GM19468 (cell line): Measurements from ENCODE around the gene PROX2.
A peak's percentile ranks its signal among the peaks of the same experiment; 100 is the strongest.

ENCODE experiments used
- ATAC-seq: cut with Tn5 transposase; IDR thresholded peaks from one replicate; pipeline ENCODE4 v1.9.1; 2021; ENCODE audit warnings: mild to moderate bottlenecking, moderate library complexity, moderate number of reproducible peaks; ENCODE audit not compliant: unreplicated experiment; ENCODE audit errors: extremely low read depth

The PROX2 gene

DNA sequence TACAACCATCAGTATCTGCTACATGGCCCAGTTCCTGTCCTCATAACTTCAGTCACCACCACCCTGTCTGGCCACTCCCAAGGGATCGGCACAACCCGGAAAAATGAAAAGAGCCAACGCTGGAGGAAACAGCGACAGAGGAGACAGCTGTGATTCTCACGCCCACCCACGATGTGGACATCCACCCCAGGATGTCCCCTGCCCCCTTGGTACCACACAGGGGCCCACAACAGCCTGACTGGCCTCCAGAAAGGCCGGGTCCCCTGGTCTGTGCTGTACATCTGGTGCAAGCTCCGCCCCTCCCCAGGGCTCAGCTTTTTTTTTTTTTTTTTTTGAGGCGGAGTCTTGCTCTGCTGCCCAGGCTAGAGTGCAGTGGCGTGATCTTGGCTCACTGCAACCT lies 34.6 kb upstream of the PROX2 start:
- ATAC-seq: no peak

DNA sequence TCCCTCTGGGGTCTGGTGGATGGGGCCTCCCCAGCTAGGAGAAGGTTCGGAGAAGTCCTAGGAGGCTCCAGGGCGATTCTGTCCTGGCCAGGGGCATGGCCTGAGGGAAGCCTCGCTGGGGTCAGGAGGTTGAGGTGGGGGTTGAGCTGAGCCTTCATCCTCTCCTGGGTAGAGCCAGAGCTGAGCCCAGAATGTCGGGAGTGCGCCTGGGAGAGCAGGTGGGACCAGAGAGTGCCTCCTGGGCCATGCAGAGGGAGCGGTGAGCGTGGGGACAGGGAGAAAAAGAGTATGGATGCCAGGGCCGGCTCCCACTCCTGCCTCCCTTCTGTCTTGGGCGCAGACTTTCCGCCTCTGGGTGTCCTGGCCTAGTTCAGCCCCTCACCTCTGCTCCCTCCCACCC lies 34.0 kb upstream of the PROX2 start:
- ATAC-seq: no peak

DNA sequence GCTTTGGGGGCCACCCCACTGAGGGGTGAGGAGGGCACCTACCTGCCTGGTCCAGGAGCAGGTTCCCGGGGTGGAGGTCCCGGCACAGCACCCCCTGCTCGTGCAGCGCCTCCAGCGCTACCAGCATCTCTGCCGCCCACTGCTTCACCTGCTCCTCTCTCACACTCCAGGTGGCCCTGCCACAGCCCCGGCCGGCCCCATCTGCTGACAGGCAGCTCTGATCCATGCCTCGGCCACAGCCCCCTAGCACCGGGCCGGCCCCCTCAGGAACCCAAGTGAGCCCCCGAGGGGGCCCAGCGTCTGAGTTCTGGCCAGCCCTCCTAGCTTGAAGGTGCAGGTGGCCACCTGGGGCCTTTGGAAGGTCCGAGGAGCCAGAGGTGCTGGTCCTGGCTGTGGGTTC lies 33.6 kb upstream of the PROX2 start:
- no peak for ATAC-seq

DNA sequence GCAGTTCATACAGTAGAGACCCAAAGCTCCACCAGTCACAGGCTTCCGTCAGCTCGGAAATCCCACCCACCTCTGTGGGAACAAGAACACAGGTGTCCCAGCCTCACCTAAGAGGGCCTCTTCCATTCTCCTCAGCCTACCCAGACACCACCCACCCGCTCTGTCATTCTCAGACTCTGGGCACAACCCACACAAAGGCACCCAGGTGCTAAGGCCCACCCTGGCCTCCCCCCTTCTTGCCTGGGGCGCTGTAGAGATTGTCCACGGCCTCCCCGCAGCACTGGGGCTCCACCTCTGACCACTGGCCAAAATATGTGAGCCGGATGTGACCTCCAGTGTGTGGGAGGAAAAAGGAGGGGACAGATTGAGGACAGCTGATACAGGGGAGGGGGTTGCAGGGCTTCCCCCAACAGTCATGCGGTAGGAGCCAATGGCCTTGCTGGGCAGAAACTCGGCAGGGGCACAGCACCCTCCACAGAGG lies 33.0 kb upstream of the PROX2 start:
- no peak for ATAC-seq

DNA sequence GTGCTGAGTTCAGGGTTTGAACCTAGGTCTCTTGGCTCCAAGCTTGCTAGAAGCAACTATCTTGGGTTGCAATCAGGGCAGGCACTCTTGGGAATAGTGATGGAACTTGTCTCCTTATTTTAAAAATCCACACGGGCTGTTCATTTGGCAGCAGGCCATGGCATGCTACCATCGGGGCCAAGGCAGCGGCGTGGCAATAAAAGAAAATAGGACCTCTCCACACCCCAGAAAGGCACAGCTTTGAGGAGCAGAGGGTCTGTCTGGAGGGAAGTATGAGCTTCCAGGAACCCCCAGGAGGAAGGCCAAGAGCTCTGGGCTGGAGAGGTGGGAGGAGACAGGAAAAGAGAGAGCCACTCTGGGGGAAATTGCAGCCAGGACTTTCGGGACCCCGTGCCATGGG lies 31.8 kb upstream of the PROX2 start:
- no peak for ATAC-seq

DNA sequence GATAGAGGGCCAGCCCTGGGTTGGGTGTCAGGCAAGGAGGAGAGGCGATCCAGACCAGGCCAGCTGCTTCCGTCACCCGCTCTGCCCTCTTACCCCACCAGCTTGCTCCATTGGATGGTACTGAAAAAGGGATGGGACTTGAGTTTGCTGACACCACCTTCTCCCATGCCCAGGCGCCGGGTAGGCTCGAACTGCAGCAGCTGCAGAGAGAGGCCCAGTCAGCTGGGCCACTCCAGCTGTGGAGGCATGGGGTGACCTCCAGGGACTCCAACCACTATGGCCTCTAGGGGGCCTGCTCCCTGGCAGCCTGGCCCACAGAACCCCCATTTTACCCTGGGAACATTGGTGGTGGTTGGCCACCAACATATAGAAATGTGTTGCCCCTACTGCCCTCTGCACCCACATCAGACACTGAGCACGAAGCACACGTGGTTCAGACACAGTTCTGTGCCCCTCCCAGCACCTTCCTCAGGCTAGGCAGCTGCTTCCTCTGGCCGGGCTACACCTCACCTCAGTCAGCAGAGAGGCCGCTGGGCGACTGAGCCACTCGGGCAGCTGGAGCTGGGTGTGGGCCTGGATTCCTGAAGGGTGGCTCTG lies 31.1 kb upstream of the PROX2 start:
- no peak for ATAC-seq

DNA sequence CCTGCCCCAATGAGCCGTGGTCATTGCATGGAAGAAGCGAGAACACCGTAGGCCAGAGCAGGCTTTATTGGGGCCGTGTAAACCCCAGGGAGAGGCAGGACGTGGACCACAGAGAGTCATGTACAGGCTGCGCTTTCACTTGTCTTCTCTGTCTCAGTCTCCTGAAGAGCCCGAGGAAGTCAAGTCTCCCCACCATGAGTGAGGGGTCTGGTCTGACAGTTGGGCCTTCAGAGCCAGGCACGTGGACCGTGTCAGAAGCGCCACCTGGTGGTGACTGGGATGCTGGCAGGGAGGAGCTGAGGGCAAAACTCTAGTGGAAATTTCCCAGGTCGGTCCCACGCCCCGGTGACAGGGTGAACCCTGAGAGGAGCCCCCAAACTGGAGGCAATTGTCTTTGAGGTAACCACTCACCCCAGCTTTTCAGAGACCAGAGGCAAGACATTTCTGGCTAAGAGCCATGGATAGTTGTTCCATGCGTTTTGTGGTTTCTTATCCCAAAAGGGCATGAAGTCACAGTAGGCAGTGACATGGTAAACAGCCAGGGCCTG lies 29.7 kb upstream of the PROX2 start:
- ATAC-seq: no peak

DNA sequence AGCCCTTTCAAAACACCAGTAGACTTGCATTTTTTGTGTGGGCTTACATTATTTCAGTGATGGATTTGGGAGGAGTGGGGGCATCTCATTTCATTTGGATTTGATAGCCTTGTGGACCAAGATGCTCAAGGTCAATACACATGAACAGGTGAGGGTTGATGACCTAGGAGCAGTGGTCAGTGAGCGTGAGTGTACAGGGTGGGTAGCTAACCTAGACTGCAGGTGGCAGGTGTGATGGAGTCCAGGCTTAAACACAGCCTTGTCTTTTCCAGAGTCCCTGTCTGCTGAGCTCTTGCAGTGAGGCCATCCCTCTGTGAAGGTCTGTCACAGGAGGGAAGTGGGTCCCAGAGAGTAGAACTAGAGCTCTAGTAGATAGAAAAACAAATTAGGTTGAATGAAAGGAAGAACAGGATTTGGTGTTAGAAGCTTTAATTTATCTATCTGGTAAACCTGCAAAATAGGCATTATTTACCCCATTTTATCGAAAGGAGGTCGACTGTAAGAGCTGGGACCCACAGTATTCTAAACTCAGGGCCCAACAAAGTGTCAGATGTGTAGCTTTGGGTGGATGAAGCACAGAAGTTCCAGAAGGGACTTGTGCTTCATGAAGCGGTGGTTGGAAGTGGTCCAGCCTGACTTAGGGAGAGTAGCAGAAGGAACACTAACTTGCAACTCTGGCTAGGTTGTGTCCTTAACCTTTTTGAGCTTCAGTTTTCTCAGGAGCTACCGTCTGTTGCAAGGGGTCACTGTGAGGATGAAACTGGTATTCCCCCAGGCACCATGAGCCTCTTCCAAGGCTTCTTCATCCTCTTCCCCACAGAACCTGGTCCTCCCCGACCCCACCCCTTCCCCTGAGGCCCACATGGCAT lies 28.9 kb upstream of the PROX2 start:
- no peak for ATAC-seq

DNA sequence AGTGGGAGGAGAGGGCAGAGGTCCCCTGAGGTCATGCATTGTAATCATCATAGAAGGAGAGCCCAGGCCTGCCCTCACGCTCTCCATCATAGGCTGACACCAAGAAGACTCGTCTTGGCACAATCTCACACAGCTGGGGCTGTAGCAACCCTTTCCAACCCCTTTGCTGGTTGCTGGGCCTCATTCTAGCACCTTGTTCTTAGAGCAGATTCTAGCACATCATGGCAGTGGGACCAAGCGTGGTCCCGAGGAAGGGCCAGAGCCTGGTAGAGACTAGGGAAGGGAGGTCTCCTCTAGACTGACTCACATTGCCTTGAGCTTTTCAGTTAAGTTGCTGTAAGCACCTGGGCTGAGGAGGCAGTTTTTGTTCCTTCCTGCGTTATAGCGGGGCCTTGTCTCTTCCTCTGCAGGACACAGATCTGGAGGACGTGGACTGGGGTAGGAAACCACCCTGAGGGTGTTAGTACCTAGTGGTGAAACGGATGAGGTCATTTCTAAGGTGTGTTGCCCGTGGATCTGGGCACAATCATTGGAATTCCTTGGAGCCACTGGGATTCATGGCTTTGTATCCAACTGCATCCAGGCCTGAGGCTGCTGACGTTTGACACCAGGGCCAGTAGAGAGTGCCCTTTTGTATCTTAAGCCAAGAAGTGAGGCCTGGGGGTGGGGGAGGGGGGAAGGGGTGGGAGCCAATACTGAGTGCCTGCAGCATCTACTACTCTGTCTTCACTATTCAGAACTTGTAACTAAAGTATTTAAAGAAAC lies 27.2 kb upstream of the PROX2 start:
- ATAC-seq: no peak

DNA sequence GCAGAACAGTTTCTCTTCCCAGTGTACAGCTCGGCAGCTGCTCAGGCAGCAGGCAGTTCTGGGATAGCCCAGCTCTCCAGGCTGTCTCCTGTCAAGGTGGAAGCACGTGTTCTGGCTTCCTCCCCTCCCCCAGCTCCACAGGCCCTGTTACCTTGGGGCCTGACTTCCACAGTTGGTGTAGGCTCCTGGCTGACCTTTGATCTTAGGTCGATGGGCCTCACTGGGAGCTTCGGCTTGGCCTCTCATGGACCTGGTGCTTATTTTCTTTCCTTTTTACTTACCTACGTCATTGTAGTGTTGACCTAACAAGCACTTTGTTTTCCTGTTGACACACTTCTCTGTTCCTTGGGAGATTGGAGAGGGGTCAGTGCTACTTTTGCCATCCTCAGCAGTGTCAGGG lies 22.7 kb upstream of the PROX2 start:
- ATAC-seq: no peak

DNA sequence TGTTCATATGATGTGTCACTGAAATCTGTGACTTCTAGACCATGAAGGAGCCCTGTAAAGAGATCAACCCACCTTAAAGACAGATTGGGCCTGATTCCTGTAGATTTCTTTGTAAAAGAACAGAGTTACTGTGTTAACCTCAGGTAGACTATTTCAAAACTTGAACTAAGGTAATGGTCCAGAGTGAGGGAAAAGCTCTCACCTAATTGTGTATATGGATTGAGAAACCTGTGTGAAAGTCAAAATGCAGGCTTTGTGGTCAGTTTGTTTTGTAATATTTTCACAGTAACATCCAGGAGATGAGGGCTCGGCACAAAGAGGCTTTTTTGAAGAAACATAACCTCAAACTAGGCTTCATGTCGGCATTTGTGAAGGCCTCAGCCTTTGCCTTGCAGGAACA lies 22.1 kb upstream of the PROX2 start:
- ATAC-seq: no peak

DNA sequence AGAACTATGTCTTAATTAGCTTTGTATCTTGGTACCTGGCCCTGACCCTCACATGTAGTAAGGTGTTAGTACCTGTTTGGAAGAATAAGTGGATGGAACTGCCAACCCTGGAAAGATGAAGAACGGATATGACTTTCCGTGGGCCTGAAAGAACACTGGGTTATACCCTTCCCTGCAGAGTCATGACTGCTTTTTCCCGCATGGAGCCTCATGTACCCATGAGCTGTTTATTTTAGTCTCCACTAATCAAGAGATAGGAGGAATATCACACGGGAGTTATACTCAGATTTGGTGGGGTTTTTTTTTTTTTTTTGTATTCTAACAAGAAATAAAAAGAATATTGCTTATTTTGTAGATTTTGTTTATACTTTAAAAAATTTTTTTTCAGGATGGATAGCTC lies 21.7 kb upstream of the PROX2 start:
- ATAC-seq: no peak

DNA sequence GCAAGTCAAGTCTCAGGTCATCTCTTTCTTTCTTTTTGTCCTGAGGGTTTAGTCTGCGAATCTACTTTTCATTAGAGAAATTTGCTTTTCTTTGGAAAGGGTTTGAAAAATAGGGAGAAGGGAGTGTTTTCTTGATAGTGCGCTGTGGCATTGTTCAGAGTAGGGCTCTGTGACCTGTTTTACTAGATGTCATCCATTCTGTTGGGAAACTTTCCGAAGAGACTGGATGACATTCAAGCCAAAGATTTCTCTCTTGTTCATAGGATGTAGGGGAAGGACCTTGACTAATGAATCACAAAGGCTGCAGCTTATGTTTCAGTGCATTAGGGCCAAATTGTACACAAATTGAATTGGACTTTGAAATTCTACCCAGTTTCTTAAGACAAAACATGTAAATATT lies 20.5 kb upstream of the PROX2 start:
- no peak for ATAC-seq

DNA sequence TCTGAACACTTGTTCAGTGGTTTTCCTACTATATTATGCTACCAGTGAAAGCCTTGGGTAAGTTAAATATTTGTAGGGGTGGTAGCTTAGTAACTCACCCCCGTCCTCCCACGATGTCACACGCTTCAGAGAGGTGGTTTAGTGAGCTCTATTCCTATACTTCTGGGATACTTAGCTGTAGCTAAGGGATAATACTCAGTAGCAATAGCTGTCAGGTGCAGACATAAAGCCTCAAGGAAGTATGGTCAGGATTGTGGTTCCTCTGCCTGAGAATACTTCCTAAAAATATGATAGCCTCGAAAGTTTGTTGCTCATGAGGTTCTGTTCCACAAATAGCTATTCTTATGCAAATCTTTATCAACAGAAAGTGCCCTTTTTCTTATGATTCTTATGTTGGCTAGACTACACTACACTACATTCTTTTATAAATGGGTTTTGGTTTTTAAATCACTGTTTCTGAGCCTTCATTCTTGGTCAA lies 17.7 kb upstream of the PROX2 start:
- ATAC-seq: peak; percentile 38

DNA sequence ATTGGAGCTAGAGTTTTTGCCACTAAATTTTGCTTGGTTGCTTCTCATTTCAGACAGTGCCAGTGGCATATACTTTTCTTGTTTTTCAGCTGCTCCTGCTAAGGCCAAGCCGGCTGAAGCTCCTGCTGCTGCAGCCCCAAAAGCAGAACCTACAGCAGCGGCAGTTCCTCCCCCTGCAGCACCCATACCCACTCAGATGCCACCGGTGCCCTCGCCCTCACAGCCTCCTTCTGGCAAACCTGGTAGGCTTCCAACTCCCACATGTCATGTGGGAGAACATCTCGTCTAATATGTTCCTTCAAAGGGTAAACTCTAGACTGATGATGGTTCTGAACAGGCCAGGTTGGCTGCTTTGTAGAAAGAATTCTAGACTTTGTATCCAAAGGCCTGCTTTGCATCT lies 16.8 kb upstream of the PROX2 start:
- ATAC-seq: no peak

DNA sequence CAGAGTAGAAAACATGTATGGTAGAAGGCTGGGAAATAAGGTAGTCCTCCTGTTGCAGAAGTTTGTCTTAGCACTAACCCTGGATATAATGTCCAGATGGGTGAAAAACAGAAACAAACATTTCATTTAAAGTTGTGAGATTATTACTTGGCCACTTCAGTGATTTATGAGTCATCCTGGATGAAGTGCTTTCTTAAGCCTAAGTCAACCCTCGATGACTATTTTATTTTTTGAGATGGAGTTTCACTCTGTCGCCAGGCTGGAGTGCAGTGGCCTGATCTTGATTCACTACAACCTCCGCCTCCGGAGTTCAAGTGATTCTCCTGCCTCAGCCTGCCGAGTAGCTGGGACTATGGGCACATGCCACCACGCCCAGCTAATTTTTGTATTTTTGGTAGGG lies 15.9 kb upstream of the PROX2 start:
- ATAC-seq: no peak

DNA sequence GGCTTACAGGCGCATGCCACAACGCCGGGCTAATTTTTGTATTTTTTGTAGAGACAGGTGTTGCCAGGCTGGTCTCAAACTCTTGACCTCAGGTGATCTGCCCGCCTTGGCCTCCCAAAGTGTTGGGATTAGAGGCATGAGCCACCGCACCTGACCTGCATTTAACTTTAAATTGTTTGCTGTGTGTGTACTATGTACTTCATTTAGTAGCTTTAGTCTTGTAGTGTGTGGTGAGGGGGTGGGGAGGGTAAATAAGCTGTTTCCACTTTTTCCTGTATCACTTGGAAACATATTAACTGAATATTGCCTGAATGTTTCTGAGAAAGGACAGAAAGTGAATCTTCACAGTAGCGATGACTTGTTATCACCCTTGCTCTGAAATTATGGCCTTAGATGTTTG lies 14.3 kb upstream of the PROX2 start:
- no peak for ATAC-seq

DNA sequence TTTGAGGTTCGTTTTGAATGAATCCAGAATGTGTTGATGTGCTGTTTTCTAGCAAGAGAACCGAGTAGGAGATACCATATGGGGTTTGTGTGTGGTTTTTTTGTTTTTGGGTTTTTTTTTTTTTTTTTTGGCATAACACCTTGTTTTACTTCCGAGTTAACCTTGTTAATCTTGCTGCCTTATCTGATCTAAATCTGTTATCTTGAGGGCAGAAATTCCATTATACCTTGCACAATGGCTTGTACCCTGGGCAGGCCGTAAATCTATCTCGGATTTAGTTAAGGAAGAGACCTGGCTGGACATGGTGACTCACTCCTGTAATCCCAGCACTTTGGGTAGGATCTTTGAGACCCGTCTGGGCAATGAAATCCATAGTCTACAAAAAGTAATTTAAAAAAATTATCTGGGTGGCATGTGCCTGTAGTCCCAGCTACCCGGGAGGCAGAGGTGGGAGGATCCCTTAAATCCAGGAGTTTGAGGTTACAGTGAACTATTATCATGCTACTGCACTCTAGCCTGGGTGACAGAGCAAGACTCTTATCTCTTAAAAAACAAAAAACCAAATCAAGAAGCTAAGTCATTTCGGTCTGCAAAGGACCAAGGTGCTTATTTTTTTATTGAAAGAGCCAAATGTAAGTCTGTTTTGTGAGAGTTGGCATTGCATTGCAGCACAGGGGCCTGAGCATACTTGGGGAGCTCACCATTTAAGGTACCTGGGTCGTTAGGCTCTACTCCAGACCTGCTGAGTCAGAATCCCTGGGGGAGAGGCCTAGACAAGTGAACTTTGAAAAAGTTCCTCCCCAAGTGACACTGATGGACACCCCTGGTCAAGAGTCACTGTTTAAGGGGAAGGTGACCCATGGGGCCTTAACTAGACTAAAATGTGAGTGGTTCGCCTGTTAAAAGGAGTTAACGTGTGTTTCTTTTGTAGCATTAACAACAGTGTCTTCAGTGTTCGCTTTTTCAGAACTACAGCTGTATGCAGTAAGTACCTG lies 12.5 kb upstream of the PROX2 start:
- no peak for ATAC-seq

DNA sequence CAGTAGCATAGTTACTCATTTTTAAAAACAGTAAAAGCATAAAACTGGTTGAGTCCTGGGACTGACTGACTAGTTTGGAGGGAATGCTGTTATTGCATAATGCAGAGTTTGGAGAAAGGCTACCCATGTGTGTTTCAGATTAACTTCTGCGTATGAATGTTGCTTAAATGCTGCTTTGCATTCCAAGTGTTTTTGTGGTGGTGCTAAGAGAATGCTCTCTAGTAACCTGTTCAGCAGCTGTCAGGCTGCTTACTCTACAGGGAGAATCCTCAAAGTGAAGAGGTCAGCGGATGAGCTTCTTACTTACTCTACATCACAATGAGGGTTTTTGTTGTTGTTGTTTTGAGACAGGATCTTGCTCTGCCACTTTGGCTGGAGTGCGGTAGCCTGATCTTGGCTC lies 10.1 kb upstream of the PROX2 start:
- ATAC-seq: no peak
